Muscle of leg (tissue), 11 donors: ENCODE results near the gene SYNGR1. TPM values are rescaled to one million over a fixed set of nuclear protein-coding genes. Genes with fewer than 3 reads are reported as not detected.
"Not testable (repeated sequence)": the region's sequence is repeated elsewhere in the genome, so short reads cannot be mapped to it uniquely, and the experiment has no call there.

ENCODE experiments used
- DNase-seq: peaks from one replicate; pipeline ENCODE4 v3.0.0; 2013
- H3K27ac ChIP-seq: one replicate; pipeline ENCODE4 v1.5.1; 2013; ENCODE audit warnings: mild to moderate bottlenecking, low read length, control low read depth
- H3K27me3 ChIP-seq: one replicate; pipeline ENCODE4 v1.6.1; 2013; ENCODE audit warnings: low read length; ENCODE audit not compliant: control insufficient read depth, insufficient read depth
- H3K36me3 ChIP-seq: one replicate; pipeline ENCODE4 v1.6.1; 2013; ENCODE audit warnings: low read length; ENCODE audit not compliant: control insufficient read depth, insufficient read depth
- H3K4me1 ChIP-seq: one replicate; pipeline ENCODE4 v1.6.1; 2013; ENCODE audit warnings: low read length; ENCODE audit not compliant: control insufficient read depth, insufficient read depth
- H3K4me3 ChIP-seq: one replicate; pipeline ENCODE4 v1.5.1; 2013; ENCODE audit warnings: low read length, control low read depth
- H3K9me3 ChIP-seq: replicated peaks from 2 replicates; pipeline ENCODE4 v1.6.1; 2013; ENCODE audit warnings: low read depth, low read length; ENCODE audit not compliant: control insufficient read depth
- WGBS: methylation state at CpG from one replicate; pipeline ENCODE4 v1.1.5; 2013; ENCODE audit warnings: missing lambda C conversion rate; ENCODE audit not compliant: insufficient coverage; 5-methylcytosine and 5-hydroxymethylcytosine counted together
- polyA plus RNA-seq, 8 donors: library from polyadenylated mRNA; unstranded; fragments of 120-200 nt; gene quantifications; one replicate each; pipeline versions ENCODE4 v1.2.1 to v1.2.3, GENCODE V29; 2013; ENCODE audit warnings: inconsistent platforms in 1 of 8, low replicate concordance in 1 of 8; ENCODE audit not compliant: insufficient read length in 8 of 8, insufficient read depth in 1 of 8
- total RNA-seq: library from RNA; stranded (reverse); fragments of 120-200 nt; gene quantifications from one replicate; pipeline ENCODE4 v1.2.4, GENCODE V29; 2013

The SYNGR1 gene
- total and polyA plus RNA-seq, 9 donors, result 6.3 to 19.8 (median 14.0) TPM

GRCh38 chr22:39349506-39349966 is 255 bp upstream of the SYNGR1 start:
- Histone ChIP-seq H3K4me1 (peaks cover 26% of the 10 kb centered on the region), H3K27me3 (no peaks in the 10 kb centered on the region), H3K27ac (peak overlapping the region; percentile 62), H3K36me3 (no peaks in the 10 kb centered on the region), H3K4me3 (peak overlapping the region; percentile 74), H3K9me3 (no peaks in the 10 kb centered on the region)
- under 1% methylated on average over 56 of the region's 57 CpGs for WGBS
- DNase-seq, result peak; percentile 80

GRCh38 chr22:39350757-39351688 is 1.2 kb downstream of the SYNGR1 start:
- WGBS, result 44% methylated on average over 6 of the region's 14 CpGs
- Histone ChIP-seq H3K4me3 (peak overlapping the region; percentile 74), H3K9me3 (no peaks in the 10 kb centered on the region), H3K27ac (peak overlapping the region; percentile 29), H3K4me1 (peaks cover 26% of the 10 kb centered on the region), H3K27me3 (no peaks in the 10 kb centered on the region), H3K36me3 (no peaks in the 10 kb centered on the region)
- no peak for DNase-seq

DNA sequence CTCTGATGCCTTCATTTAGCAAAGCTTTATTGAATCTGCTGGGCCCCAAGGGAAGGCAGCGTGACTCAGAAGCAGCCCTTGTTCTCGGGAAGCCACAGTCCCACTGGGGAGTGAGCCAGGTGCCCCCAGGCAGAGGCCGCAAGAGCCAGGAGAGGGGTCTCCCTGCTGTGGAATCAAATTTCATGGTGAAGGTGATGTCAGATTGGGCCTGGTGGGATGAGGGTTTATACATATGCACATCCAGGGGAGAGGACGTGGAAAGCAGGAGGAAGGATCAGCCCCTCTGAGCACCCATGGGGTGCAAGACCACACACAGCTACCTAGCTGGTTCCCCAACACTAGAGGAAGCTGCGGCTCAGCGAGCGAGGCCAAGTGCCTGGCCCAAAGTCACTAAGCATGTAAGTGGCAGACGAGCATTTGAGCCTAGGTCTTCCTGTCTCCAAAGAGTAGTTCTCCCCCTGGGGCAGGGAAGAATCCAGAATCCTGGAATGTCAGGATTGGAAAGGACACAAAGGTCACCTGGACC is 2.0 kb downstream of the SYNGR1 start:
- Histone ChIP-seq H3K36me3 (no peaks in the 10 kb centered on the region), H3K4me3 (no peak overlapping the region), H3K9me3 (no peaks in the 10 kb centered on the region), H3K27me3 (no peaks in the 10 kb centered on the region), H3K27ac (no peak overlapping the region), H3K4me1 (peaks cover 29% of the 10 kb centered on the region)
- no peak for DNase-seq
- WGBS, result 38% methylated on average over 8 of the region's 8 CpGs

DNA sequence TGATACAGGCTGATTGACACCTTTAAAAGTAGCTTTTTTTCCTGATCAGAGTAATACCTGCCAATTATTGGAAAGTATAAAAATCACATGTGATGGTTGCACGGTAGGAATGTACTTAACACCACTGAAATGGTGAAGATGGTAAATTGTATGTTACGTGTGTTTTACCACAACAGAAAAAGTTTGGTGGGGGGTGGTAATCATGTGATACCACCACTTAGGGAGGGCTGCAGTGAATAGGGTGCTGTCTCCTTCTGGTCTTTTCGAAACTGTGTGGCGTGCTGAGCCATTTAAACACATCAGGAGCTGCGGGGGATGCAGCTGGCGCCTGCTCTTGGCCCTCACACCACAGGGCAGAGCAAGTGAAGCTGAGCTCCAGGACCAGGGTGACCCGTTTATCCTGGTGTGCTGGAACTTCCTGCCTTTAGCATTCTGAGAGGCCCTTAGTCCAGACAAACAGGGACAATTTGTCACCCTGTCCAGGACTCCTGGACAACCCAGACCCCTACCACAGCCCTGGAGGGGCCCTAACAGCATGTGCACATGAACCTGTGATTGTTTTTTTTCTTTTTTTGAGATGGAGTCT is 2.6 kb downstream of the SYNGR1 start:
- Histone ChIP-seq H3K27ac (no peak overlapping the region), H3K27me3 (no peaks in the 10 kb centered on the region), H3K4me1 (peaks cover 29% of the 10 kb centered on the region), H3K36me3 (no peaks in the 10 kb centered on the region), H3K4me3 (no peak overlapping the region), H3K9me3 (no peaks in the 10 kb centered on the region)
- 69% methylated on average over 6 of the region's 7 CpGs for WGBS
- DNase-seq, result no peak

DNA sequence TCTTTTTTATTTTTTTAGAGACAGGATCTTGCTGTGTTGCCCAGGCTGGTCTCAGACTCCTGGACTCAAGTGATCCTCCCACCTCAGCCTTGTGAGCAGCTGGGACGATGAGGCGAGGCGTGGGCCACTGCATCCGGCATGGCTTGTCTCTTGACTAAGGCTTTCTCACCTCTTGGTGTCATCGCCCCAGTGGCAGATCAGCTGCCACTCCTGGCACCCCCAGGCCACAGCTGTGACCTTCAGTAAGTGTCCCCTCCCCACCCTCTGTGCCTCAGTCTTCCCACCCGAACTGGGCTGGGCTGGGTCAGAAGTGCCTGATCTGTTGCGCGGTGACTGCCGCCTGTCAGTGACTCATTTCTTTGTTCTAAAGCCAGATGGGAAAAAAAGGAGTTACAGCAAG is 3.6 kb downstream of the SYNGR1 start:
- 74% methylated on average over 5 of the region's 9 CpGs for WGBS
- Histone ChIP-seq H3K9me3 (no peaks in the 10 kb centered on the region), H3K27ac (no peak overlapping the region), H3K4me1 (peaks cover 29% of the 10 kb centered on the region), H3K36me3 (no peaks in the 10 kb centered on the region), H3K4me3 (no peak overlapping the region), H3K27me3 (no peaks in the 10 kb centered on the region)
- DNase-seq, result no peak

DNA sequence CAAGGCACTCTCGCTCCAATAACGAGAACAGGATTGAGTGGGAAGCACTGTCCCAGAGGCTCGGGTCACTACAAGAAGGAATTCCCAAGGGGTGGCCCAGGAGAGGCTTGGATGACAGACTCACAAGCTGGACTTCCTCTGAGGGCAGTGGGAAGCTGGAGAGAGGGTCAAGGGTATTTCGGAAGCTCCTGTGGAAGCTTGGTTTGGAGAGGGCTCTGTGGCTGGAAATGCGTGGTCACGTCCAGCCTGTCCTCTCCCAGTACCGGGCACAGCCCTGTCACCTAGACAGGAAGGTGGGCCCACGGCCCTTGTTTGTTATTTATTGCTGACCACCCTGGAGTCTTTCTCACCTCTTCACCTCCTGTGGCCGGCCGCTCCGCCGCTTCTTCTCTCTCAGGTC is 5.3 kb downstream of the SYNGR1 start:
- no peak overlapping the region for H3K27ac ChIP-seq
- peaks cover 5% of the 10 kb centered on the region for H3K36me3 ChIP-seq
- H3K9me3 ChIP-seq, result no peaks in the 10 kb centered on the region
- no peaks in the 10 kb centered on the region for H3K27me3 ChIP-seq
- 84% methylated on average over 5 of the region's 12 CpGs for WGBS
- DNase-seq, result no peak
- no peak overlapping the region for H3K4me3 ChIP-seq
- peaks cover 22% of the 10 kb centered on the region for H3K4me1 ChIP-seq

DNA sequence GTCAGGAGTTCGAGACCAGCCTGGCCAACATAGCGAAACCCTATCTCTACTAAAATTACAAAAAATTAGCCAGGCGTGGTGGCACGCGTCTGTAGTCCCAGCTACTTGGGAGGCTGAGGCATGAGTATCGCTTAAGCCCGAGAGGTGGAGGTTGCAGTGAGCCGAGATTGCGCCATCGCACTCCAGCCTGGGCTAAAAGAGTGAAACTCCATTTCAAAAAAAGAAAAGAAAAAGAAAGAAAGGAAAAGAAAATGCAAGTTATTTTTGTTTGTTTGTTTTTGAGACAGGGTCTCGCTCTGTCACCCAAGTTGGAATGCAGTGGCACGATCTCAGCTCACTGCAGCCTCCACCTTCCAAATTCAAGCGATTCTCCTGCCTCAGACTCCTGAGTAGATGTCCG is 6.0 kb downstream of the SYNGR1 start:
- not testable (repeated sequence) for H3K9me3 ChIP-seq, H3K36me3 ChIP-seq, DNase-seq, H3K27ac ChIP-seq, H3K27me3 ChIP-seq, H3K4me3 ChIP-seq
- WGBS, result 92% methylated on average over 5 of the region's 14 CpGs
- peaks cover 16% of the 10 kb centered on the region for H3K4me1 ChIP-seq

GRCh38 chr22:39356464-39356863 is 6.7 kb downstream of the SYNGR1 start:
- Histone ChIP-seq H3K27me3 (no peaks in the 10 kb centered on the region), H3K27ac (no peak overlapping the region), H3K9me3 (no peaks in the 10 kb centered on the region), H3K4me1 (peaks cover 9% of the 10 kb centered on the region), H3K36me3 (peaks cover 5% of the 10 kb centered on the region), H3K4me3 (no peak overlapping the region)
- 68% methylated on average over 3 of the region's 5 CpGs for WGBS
- peak; percentile 57 for DNase-seq

- not testable (repeated sequence) for H3K4me3 ChIP-seq, DNase-seq, H3K9me3 ChIP-seq, H3K27me3 ChIP-seq, H3K4me1 ChIP-seq, H3K27ac ChIP-seq, H3K36me3 ChIP-seq
- no CpG with 5 or more reads among the region's 53 CpGs for WGBS
Observed at GRCh38 chr22:39357110-39358108, 7.6 kb downstream of the SYNGR1 start.
